Measurements from ENCODE around the gene SERPIND1. TPM values are rescaled to one million over a fixed set of nuclear protein-coding genes. Genes with fewer than 3 reads are reported as not detected.

The SERPIND1 gene
- total and polyA plus RNA-seq, 2 experiments from 2014 or later, result not detected

GRCh38 chr22:20728523-20729190, 45.3 kb upstream of the SERPIND1 start:
- Histone ChIP-seq H3K27me3 (ENCODE audit: insufficient read depth) (no peaks in the 10 kb centered on the region), H2AFZ (no peak overlapping the region), H3K27ac (ENCODE audit: low read depth) (no peak overlapping the region), H3K9me2 (ENCODE audit: insufficient read depth) (no peaks in the 10 kb centered on the region), H3K79me2 (replicated peaks; ENCODE audit: insufficient read depth) (no peaks in the 10 kb centered on the region), H3K4me2 (no peak overlapping the region), H3K4me3 (no peak overlapping the region), H3K4me1 (ENCODE audit: insufficient read depth) (no peaks in the 10 kb centered on the region), H3F3A (replicated peaks; ENCODE audit: low read depth) (no peaks in the 10 kb centered on the region), H3K36me3 (ENCODE audit: insufficient read depth) (no peaks in the 10 kb centered on the region), H4K20me1 (replicated peaks; ENCODE audit: insufficient read depth) (no peaks in the 10 kb centered on the region)
- no peak overlapping the region for H3K4me3 Mint-ChIP-seq
- H3K9me3 Mint-ChIP-seq, result no peaks in the 10 kb centered on the region
- TF ChIP-seq STAT1 (IDR thresholded peaks at IDR 0.05; ENCODE audit: unreplicated experiment), result no peak
- no peak for TF ChIP-seq ETS1 (IDR thresholded peaks at IDR 0.05)
- TF ChIP-seq EZH2 (IDR thresholded peaks at IDR 0.05; ENCODE audit: low read depth, unreplicated experiment), result no peak
- no peak for TF ChIP-seq ZNF331 (CRISPR knock-in tag; IDR thresholded peaks at IDR 0.05; ENCODE audit: low read depth)
- no peak for TF ChIP-seq ZNF114 (CRISPR knock-in tag; IDR thresholded peaks at IDR 0.05)
- TF ChIP-seq CREB1 (CRISPR knock-in tag; IDR thresholded peaks at IDR 0.05; ENCODE audit: low read depth), result no peak
- no peak for TF ChIP-seq EZH2phosphoT487 (IDR thresholded peaks at IDR 0.05; ENCODE audit: unreplicated experiment)
- no peak for TF ChIP-seq POLR2AphosphoS5 (IDR thresholded peaks at IDR 0.05; ENCODE audit: low read depth)
- no peak for TF ChIP-seq CTCF (conservative IDR thresholded peaks at IDR 0.05; ENCODE audit: low read depth in 2 of 2)
- TF ChIP-seq, protein P1, sequence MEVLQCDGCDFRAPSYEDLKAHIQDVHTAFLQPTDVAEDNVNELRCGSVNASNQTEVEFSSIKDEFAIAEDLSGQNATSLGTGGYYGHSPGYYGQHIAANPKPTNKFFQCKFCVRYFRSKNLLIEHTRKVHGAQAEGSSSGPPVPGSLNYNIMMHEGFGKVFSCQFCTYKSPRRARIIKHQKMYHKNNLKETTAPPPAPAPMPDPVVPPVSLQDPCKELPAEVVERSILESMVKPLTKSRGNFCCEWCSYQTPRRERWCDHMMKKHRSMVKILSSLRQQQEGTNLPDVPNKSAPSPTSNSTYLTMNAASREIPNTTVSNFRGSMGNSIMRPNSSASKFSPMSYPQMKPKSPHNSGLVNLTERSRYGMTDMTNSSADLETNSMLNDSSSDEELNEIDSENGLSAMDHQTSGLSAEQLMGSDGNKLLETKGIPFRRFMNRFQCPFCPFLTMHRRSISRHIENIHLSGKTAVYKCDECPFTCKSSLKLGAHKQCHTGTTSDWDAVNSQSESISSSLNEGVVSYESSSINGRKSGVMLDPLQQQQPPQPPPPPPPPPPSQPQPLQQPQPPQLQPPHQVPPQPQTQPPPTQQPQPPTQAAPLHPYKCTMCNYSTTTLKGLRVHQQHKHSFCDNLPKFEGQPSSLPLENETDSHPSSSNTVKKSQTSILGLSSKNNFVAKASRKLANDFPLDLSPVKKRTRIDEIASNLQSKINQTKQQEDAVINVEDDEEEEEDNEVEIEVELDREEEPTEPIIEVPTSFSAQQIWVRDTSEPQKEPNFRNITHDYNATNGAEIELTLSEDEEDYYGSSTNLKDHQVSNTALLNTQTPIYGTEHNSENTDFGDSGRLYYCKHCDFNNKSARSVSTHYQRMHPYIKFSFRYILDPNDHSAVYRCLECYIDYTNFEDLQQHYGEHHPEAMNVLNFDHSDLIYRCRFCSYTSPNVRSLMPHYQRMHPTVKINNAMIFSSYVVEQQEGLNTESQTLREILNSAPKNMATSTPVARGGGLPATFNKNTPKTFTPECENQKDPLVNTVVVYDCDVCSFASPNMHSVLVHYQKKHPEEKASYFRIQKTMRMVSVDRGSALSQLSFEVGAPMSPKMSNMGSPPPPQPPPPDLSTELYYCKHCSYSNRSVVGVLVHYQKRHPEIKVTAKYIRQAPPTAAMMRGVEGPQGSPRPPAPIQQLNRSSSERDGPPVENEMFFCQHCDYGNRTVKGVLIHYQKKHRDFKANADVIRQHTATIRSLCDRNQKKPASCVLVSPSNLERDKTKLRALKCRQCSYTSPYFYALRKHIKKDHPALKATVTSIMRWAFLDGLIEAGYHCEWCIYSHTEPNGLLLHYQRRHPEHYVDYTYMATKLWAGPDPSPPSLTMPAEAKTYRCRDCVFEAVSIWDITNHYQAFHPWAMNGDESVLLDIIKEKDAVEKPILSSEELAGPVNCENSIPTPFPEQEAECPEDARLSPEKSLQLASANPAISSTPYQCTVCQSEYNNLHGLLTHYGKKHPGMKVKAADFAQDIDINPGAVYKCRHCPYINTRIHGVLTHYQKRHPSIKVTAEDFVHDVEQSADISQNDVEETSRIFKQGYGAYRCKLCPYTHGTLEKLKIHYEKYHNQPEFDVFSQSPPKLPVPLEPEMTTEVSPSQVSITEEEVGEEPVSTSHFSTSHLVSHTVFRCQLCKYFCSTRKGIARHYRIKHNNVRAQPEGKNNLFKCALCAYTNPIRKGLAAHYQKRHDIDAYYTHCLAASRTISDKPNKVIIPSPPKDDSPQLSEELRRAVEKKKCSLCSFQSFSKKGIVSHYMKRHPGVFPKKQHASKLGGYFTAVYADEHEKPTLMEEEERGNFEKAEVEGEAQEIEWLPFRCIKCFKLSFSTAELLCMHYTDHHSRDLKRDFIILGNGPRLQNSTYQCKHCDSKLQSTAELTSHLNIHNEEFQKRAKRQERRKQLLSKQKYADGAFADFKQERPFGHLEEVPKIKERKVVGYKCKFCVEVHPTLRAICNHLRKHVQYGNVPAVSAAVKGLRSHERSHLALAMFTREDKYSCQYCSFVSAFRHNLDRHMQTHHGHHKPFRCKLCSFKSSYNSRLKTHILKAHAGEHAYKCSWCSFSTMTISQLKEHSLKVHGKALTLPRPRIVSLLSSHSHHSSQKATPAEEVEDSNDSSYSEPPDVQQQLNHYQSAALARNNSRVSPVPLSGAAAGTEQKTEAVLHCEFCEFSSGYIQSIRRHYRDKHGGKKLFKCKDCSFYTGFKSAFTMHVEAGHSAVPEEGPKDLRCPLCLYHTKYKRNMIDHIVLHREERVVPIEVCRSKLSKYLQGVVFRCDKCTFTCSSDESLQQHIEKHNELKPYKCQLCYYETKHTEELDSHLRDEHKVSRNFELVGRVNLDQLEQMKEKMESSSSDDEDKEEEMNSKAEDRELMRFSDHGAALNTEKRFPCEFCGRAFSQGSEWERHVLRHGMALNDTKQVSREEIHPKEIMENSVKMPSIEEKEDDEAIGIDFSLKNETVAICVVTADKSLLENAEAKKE (CRISPR knock-in tag; IDR thresholded peaks at IDR 0.05), result no peak
- TF ChIP-seq JUNB (IDR thresholded peaks at IDR 0.05; ENCODE audit: unreplicated experiment), result no peak
- TF ChIP-seq, protein P2, sequence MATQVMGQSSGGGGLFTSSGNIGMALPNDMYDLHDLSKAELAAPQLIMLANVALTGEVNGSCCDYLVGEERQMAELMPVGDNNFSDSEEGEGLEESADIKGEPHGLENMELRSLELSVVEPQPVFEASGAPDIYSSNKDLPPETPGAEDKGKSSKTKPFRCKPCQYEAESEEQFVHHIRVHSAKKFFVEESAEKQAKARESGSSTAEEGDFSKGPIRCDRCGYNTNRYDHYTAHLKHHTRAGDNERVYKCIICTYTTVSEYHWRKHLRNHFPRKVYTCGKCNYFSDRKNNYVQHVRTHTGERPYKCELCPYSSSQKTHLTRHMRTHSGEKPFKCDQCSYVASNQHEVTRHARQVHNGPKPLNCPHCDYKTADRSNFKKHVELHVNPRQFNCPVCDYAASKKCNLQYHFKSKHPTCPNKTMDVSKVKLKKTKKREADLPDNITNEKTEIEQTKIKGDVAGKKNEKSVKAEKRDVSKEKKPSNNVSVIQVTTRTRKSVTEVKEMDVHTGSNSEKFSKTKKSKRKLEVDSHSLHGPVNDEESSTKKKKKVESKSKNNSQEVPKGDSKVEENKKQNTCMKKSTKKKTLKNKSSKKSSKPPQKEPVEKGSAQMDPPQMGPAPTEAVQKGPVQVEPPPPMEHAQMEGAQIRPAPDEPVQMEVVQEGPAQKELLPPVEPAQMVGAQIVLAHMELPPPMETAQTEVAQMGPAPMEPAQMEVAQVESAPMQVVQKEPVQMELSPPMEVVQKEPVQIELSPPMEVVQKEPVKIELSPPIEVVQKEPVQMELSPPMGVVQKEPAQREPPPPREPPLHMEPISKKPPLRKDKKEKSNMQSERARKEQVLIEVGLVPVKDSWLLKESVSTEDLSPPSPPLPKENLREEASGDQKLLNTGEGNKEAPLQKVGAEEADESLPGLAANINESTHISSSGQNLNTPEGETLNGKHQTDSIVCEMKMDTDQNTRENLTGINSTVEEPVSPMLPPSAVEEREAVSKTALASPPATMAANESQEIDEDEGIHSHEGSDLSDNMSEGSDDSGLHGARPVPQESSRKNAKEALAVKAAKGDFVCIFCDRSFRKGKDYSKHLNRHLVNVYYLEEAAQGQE (IDR thresholded peaks at IDR 0.05; ENCODE audit: unreplicated experiment), result no peak
- ATAC-seq (no peak), DNase-seq (ENCODE audit: low spot score) (no peak)
- H3K4me1 Mint-ChIP-seq, result no peaks in the 10 kb centered on the region
- peaks cover 5% of the 10 kb centered on the region for H3K27me3 Mint-ChIP-seq (ENCODE audit: insufficient read depth, low read depth, poor library complexity)
- H3K27ac Mint-ChIP-seq, result no peak overlapping the region
- H3K36me3 Mint-ChIP-seq (ENCODE audit: low read depth), result peaks cover 3% of the 10 kb centered on the region; the same call in 2 of the 3 replicates

Data from GM23338 (cell line).